Measurements from ENCODE around the gene HS3ST4. TPM values are rescaled to one million over a fixed set of nuclear protein-coding genes. Genes with fewer than 3 reads are reported as not detected.
"Not testable (repeated sequence)": the region's sequence is repeated elsewhere in the genome, so short reads cannot be mapped to it uniquely, and the experiment has no call there.

Gene HS3ST4
- total RNA-seq, 8 experiments from 2014 or later = 0.36 to 2.4 (median 1.3) TPM

DNA sequence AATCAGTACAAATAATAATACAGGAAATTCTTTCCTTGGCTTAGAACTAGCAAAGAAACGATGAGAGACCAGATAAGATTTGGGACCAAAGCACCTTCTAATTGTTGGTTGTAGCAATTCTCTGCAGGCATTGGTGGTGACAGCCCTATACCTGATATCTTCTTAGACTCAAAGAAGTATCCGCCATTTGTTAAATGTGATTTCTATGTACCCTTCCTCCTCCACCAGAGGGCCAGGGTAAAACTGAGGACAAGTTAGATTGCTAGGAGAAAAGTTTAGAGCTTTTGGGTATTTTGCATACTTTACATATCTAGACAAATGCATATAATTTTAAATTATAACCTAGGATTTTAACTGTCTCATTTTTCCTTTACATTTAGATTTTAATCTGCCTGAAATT is 304.3 kb downstream of the HS3ST4 start:
- in situ Hi-C loops (cut with MboI; ENCODE audit: low pct_unique_long_range_greater_than_20kb in 2 of 9, low sequenced_read_pairs in 9 of 9, unreplicated experiment in 9 of 9) = no loop called here
- ATAC-seq (replicated peaks in 6 of 8) = no peak
- Histone ChIP-seq H3K4me3 (no peak overlapping the region), H3K27ac (no peak overlapping the region), H3K4me1 (replicated peaks in 1 of 2) (peaks cover 0 to under 1% of the 10 kb centered on the region in 2 donors)
- WGBS, 10 experiments = 22 to 96% (median 73%) methylated on average over 1 to 2 of the region's 2 CpGs; no CpG with 5 or more reads in 3 of the 10 experiments

DNA sequence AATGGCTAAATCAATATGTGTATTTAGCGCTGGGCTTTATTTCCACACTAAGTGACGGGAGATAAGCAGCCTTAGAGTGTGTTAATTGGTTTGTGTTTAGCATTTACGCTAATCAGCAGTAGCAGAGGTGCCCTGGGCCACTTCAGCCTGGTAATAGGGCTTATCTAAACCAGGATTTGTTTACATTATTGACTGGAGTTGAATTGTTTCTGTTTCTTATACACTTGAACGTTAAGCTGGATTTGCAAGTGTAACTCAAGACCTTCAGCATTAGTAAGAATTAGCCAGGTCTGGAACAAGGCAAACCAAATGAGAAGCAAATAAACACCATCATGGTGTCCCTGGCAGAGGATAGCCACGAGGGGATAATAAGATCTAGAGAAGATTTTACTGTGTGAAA is 313.6 kb downstream of the HS3ST4 start:
- Histone ChIP-seq H3K27ac (no peak overlapping the region), H3K4me1 (replicated peaks in 1 of 2) (no peaks in the 10 kb centered on the region), H3K4me3 (no peak overlapping the region)
- 5 to 85% (median 40%) methylated on average over 2 to 5 of the region's 5 CpGs for WGBS, 10 experiments
- no peak for ATAC-seq (replicated peaks in 6 of 8)
- in situ Hi-C loops (cut with MboI; ENCODE audit: low pct_unique_long_range_greater_than_20kb in 2 of 9, low sequenced_read_pairs in 9 of 9, unreplicated experiment in 9 of 9) = no loop called here

- Histone ChIP-seq H3K4me1 (replicated peaks in 1 of 2) (no peaks in the 10 kb centered on the region), H3K4me3 (no peak overlapping the region), H3K27ac (no peak overlapping the region)
- ATAC-seq (replicated peaks in 6 of 8) = no peak
- 0 to 100% (median 38%) methylated on average over 1 of the region's 1 CpG; no CpG with 5 or more reads in 3 of the 10 experiments for WGBS, 10 experiments
- in situ Hi-C loops (cut with MboI; ENCODE audit: low pct_unique_long_range_greater_than_20kb in 2 of 9, low sequenced_read_pairs in 9 of 9, unreplicated experiment in 9 of 9) = no loop called here
Measured at GRCh38 chr16:26012376-26012775, 320.6 kb downstream of the HS3ST4 start.

GRCh38 chr16:26015776-26016175 is 324.0 kb downstream of the HS3ST4 start:
- in situ Hi-C loops (cut with MboI; ENCODE audit: low pct_unique_long_range_greater_than_20kb in 2 of 9, low sequenced_read_pairs in 9 of 9, unreplicated experiment in 9 of 9) = no loop called here
- no peak overlapping the region for H3K4me3 ChIP-seq
- H3K27ac ChIP-seq = no peak overlapping the region
- WGBS, 10 experiments = 0 to 74% (median 44%) methylated on average over 1 to 3 of the region's 3 CpGs; no CpG with 5 or more reads in 2 of the 10 experiments
- H3K4me1 ChIP-seq (replicated peaks in 1 of 2) = peaks cover 10 to 14% of the 10 kb centered on the region in 2 donors
- no peak for ATAC-seq (replicated peaks in 6 of 8)

DNA sequence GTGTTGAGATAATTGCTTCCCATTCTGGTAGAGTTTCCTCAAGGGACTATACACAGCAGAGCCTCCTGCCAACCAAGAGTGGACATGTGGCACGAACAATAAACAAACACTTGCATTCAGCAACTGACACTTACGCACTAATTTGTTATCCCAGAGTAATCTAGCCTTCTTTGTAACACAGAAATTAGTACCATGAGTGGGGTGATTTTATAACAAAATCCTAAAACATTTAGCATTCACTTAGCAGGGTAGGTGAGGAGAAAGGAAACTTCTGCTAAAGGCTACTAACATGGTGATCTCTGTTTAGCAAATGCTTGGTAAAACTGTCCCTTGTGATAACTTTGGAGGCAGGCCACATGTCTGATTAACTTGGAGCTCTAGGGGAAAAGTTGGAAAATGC is 325.2 kb downstream of the HS3ST4 start:
- in situ Hi-C loops (cut with MboI; ENCODE audit: low pct_unique_long_range_greater_than_20kb in 2 of 9, low sequenced_read_pairs in 9 of 9, unreplicated experiment in 9 of 9) = no loop called here
- Histone ChIP-seq H3K4me3 (no peak overlapping the region), H3K4me1 (replicated peaks in 1 of 2) (peaks cover 10 to 14% of the 10 kb centered on the region in 2 donors), H3K27ac (no peak overlapping the region)
- WGBS, 10 experiments = 0 to 33% (median 20%) methylated on average over 1 to 2 of the region's 2 CpGs; no CpG with 5 or more reads in 5 of the 10 experiments
- ATAC-seq (replicated peaks in 6 of 8) = no peak

DNA sequence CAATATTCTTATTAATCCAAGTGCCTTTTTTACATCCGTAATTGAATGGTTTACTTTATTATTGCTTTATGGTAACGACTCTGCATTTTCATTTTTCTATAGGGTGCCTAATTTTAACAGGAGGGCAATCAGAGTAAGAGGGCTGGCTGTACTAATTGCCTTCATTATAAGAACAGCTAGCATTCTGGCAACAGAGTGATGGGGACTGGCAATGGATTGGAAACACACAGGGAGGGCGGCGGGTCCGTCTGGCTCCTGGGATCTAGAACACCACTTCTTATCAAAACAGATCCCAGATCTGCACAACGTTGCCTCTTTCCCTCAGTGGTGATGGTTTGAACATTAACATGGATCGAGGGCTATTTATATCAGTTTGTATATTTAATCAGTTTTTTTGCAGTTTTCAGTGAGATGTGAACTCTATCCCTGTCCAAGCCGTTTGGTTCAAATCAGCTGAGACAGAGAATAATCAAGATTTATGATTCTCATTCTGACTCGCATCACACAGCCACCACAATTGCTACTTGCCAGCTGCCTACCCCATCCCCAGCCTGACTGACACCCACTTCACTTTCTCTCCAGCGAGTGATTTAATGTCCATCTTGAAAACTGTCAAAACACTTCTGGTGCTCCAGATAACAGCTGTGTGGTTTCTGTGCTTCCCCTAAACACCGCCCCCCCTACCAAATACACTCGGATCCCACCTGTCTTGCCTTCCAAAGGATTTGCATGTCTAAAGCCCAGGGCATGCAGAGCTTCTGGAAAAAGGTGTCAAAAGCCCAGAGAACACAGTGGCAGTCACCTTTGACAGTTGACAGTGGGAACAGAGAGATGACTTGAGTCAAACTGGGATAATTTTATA is 327.9 kb downstream of the HS3ST4 start:
- in situ Hi-C loops (cut with MboI; ENCODE audit: low pct_unique_long_range_greater_than_20kb in 2 of 9, low sequenced_read_pairs in 9 of 9, unreplicated experiment in 9 of 9) = no loop called here
- 0 to 65% (median 29%) methylated on average over 1 to 10 of the region's 12 CpGs; no CpG with 5 or more reads in 1 of the 10 experiments for WGBS, 10 experiments

DNA sequence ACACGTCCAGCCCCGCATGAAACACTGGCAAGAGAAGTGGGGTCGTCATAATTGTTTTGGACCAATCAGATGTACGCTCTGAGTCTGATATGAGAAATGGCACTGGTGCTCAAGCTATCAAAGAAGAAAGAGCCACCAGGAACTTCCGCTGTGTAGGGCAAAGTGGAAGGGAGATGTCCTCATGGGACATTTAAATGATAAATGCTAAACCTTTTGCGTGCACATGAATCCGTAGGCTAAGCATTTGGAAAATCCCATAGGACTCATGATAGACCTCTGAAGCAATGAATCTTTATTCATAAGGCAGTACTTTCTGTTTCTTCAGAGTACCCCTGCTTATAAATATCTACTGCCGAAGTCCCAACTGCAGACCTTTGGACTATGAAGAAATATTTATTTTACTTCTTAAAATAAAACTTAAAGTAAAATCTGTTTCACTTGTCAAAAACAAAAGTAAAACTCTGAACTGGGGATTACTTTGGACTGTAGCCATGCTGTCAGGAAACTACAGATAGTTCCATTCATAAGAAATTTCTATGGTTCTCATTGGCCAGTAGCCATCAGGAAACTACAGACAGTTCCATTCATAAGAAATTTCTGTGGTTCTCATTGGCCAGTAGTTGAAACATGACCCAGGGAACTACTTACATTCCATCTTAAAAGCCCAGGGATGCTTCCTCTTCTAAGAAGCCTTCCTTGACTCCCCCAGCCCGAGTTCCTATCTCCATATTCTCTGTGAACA is 335.1 kb downstream of the HS3ST4 start:
- no peak overlapping the region for H3K27ac ChIP-seq
- in situ Hi-C loops (cut with MboI; ENCODE audit: low pct_unique_long_range_greater_than_20kb in 2 of 9, low sequenced_read_pairs in 9 of 9, unreplicated experiment in 9 of 9) = no loop called here
- WGBS, 10 experiments = 9 to 100% (median 74%) methylated on average over 2 to 9 of the region's 9 CpGs
- H3K4me3 ChIP-seq = no peak overlapping the region
- peak in 1 of 8 experiments; percentile 54 for ATAC-seq (replicated peaks in 6 of 8)
- H3K4me1 ChIP-seq (replicated peaks in 1 of 2) = no peaks in the 10 kb centered on the region

More for the DNA sequence above, 327.9 kb downstream of the HS3ST4 start:
- Histone ChIP-seq H3K4me3 (no peak overlapping the region), H3K27ac (peak overlapping the region in 1 of 2 donors; percentile 46), H3K4me1 (replicated peaks in 1 of 2) (peaks cover 10 to 14% of the 10 kb centered on the region in 2 donors)
- peak in 4 of 8 experiments; percentile 36 to 56 (median 49) for ATAC-seq (replicated peaks in 6 of 8)

- no peak overlapping the region for H3K4me3 ChIP-seq
- H3K27ac ChIP-seq = no peak overlapping the region
- WGBS, 10 experiments = 0 to 89% (median 35%) methylated on average over 1 to 7 of the region's 9 CpGs; no CpG with 5 or more reads in 3 of the 10 experiments
- ATAC-seq (replicated peaks in 6 of 8) = no peak
- H3K4me1 ChIP-seq (replicated peaks in 1 of 2) = no peaks in the 10 kb centered on the region
- in situ Hi-C loops (cut with MboI; ENCODE audit: low pct_unique_long_range_greater_than_20kb in 2 of 9, low sequenced_read_pairs in 9 of 9, unreplicated experiment in 9 of 9) = no loop called here
Measured at GRCh38 chr16:26031286-26031685, 339.5 kb downstream of the HS3ST4 start.

DNA sequence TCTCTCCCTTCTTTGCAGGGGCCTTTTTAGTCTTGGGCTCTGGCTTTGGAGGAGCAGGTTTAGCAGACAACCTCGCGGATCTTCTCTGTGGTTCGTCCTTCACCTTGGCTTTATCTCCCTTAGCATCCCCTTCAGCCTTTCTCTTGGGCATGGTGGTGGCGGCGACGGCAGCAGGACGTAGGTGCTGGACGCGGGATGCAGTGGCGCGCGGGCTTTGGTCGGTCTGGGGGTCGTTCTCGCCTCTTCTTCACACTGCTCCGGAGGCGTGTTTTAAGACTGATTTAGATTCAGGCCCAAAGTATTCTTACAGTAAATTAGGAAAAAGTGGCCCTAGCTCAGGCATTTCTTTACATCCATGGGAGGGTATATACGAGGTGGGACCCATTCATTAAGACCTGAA is 340.9 kb downstream of the HS3ST4 start:
- H3K27ac ChIP-seq; H3K4me3 ChIP-seq; in situ Hi-C loops (cut with MboI; ENCODE audit: low pct_unique_long_range_greater_than_20kb in 2 of 9, low sequenced_read_pairs in 9 of 9, unreplicated experiment in 9 of 9); H3K4me1 ChIP-seq (replicated peaks in 1 of 2); ATAC-seq (replicated peaks in 6 of 8): not testable (repeated sequence)
- 37 to 100% (median 82%) methylated on average over 1 to 11 of the region's 18 CpGs; no CpG with 5 or more reads in 6 of the 10 experiments for WGBS, 10 experiments

GRCh38 chr16:26041952-26042668 is 350.4 kb downstream of the HS3ST4 start:
- WGBS, 10 experiments = 0 to 64% (median 22%) methylated on average over 1 to 9 of the region's 9 CpGs; no CpG with 5 or more reads in 1 of the 10 experiments
- H3K4me3 ChIP-seq = no peak overlapping the region

DNA sequence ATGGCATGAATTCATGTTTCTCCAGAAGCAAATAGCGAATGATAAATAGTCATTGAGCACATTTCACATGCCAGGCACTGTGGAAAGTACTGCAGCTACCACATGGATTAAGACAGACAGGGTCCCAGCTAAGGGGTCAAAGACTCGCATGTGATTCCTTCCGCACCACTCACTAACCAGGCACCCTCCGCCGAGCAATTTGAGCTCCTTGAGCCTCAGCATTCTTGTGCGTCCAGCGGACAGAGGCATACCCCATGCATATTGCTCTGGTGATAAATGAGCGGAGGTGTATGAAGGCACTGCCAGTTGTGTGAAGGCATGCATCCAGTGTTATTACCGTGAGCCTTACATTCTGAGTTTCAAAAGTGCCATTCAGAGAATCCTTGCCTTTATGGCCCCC is 358.7 kb downstream of the HS3ST4 start:
- in situ Hi-C loops (cut with MboI; ENCODE audit: low pct_unique_long_range_greater_than_20kb in 2 of 9, low sequenced_read_pairs in 9 of 9, unreplicated experiment in 9 of 9) = no loop called here

More at GRCh38 chr16:26041952-26042668, 350.4 kb downstream of the HS3ST4 start:
- ATAC-seq (replicated peaks in 6 of 8) = peak in 2 of 8 experiments; percentile 73 to 75
- Histone ChIP-seq H3K4me1 (replicated peaks in 1 of 2) (peaks cover 9 to 13% of the 10 kb centered on the region in 2 donors), H3K27ac (no peak overlapping the region)
- in situ Hi-C loops (cut with MboI; ENCODE audit: low pct_unique_long_range_greater_than_20kb in 2 of 9, low sequenced_read_pairs in 9 of 9, unreplicated experiment in 9 of 9) = no loop called here

GRCh38 chr16:26051063-26051462 is 359.3 kb downstream of the HS3ST4 start:
- Histone ChIP-seq H3K4me3 (no peak overlapping the region), H3K27ac (no peak overlapping the region), H3K4me1 (replicated peaks in 1 of 2) (peaks cover 12 to 17% of the 10 kb centered on the region in 2 donors)
- in situ Hi-C loops (cut with MboI; ENCODE audit: low pct_unique_long_range_greater_than_20kb in 2 of 9, low sequenced_read_pairs in 9 of 9, unreplicated experiment in 9 of 9) = no loop called here
- ATAC-seq (replicated peaks in 6 of 8) = no peak
- 0 to 83% (median 63%) methylated on average over 1 to 2 of the region's 2 CpGs; no CpG with 5 or more reads in 5 of the 10 experiments for WGBS, 10 experiments

More for the DNA sequence above, 358.7 kb downstream of the HS3ST4 start:
- WGBS, 10 experiments = 20 to 78% (median 57%) methylated on average over 3 to 9 of the region's 9 CpGs; no CpG with 5 or more reads in 4 of the 10 experiments
- Histone ChIP-seq H3K4me3 (no peak overlapping the region), H3K27ac (no peak overlapping the region), H3K4me1 (replicated peaks in 1 of 2) (peaks cover 12 to 17% of the 10 kb centered on the region in 2 donors)
- peak in 4 of 8 experiments; percentile 40 to 75 (median 42) for ATAC-seq (replicated peaks in 6 of 8)

Measured in motor neuron (in vitro differentiated cells).